Right atrium auricular region (tissue), 2 donors: ENCODE results near the gene ATXN7. TPM values are rescaled to one million over a fixed set of nuclear protein-coding genes. Genes with fewer than 3 reads are reported as not detected.

Source experiments
- DNase-seq: peaks from one replicate; pipeline ENCODE4 v3.0.0-alpha.2; 2019; ENCODE audit warnings: low spot score
- H3K27ac ChIP-seq, 2 donors: fragments of 200-600 bp; sonication (generic); 1 replicate in 1 of 2; 2 replicates in 1 of 2; pipeline ENCODE4 v1.5.1; 2016 to 2019
- H3K27me3 ChIP-seq, 2 donors: fragments of 200-600 bp; sonication (generic); one replicate each; pipeline versions ENCODE4 v1.5.1 to v1.6.0; 2017 to 2019
- H3K36me3 ChIP-seq: fragments of 200-600 bp; sonication (generic); one replicate; pipeline ENCODE4 v1.5.1; 2016
- H3K4me1 ChIP-seq, 2 donors: fragments of 200-600 bp; sonication (generic); one replicate each; pipeline versions ENCODE4 v1.5.1 to v1.6.0; 2017 to 2019
- H3K4me3 ChIP-seq, 2 donors: fragments of 200-600 bp; sonication (generic); 1 replicate in 1 of 2; 2 replicates in 1 of 2; pipeline ENCODE4 v1.5.1; 2017 to 2019; ENCODE audit warnings: mild to moderate bottlenecking in 1 of 2, moderate library complexity in 1 of 2
- H3K9me3 ChIP-seq, 2 donors: fragments of 200-600 bp; sonication (generic); one replicate each; pipeline ENCODE4 v1.5.1; 2019
- CTCF ChIP-seq, 2 donors: fragments of 200-600 bp; sonication (generic); IDR thresholded peaks; one replicate each; pipeline ENCODE4 v1.5.1; 2019; ENCODE audit warnings: antibody characterized with exemption in 2 of 2
- total RNA-seq, 2 donors: library from RNA; depleted of rRNA; stranded (reverse); fragments of >200 nt; gene quantifications; one replicate each; pipeline ENCODE4 v1.1.0, GENCODE V29; 2016

Gene ATXN7
- total RNA-seq, 2 donors from 2014 or later, result 13.9 to 15.5 TPM

GRCh38 chr3:64028754-64029153 lies 165.1 kb downstream of the ATXN7 start:
- TF ChIP-seq CTCF (IDR thresholded peaks at IDR 0.05), result no peak
- Histone ChIP-seq H3K4me1 (peaks cover 0 to 6% of the 10 kb centered on the region in 2 donors), H3K36me3 (no peaks in the 10 kb centered on the region), H3K4me3 (no peak overlapping the region), H3K9me3 (no peaks in the 10 kb centered on the region), H3K27ac (no peak overlapping the region), H3K27me3 (no peaks in the 10 kb centered on the region)
- no peak for DNase-seq

- DNase-seq, result no peak
- H3K4me3 ChIP-seq, result no peak overlapping the region
Observed at GRCh38 chr3:64029287-64029686, 165.6 kb downstream of the ATXN7 start.

GRCh38 chr3:64030741-64031140 lies 167.1 kb downstream of the ATXN7 start:
- Histone ChIP-seq H3K27me3 (no peaks in the 10 kb centered on the region), H3K4me1 (peaks cover 0 to 6% of the 10 kb centered on the region in 2 donors), H3K36me3 (no peaks in the 10 kb centered on the region), H3K27ac (no peak overlapping the region), H3K9me3 (no peaks in the 10 kb centered on the region), H3K4me3 (peak overlapping the region in 1 of 2 donors; percentile 27)
- peak; percentile 64 for DNase-seq
- TF ChIP-seq CTCF (IDR thresholded peaks at IDR 0.05), result peak; percentile 88 to 89

More at GRCh38 chr3:64029287-64029686, 165.6 kb downstream of the ATXN7 start:
- Histone ChIP-seq H3K9me3 (no peaks in the 10 kb centered on the region), H3K27ac (no peak overlapping the region), H3K36me3 (no peaks in the 10 kb centered on the region), H3K4me1 (peaks cover 0 to 6% of the 10 kb centered on the region in 2 donors), H3K27me3 (no peaks in the 10 kb centered on the region)
- no peak for TF ChIP-seq CTCF (IDR thresholded peaks at IDR 0.05)

- TF ChIP-seq CTCF (IDR thresholded peaks at IDR 0.05), result no peak
- Histone ChIP-seq H3K9me3 (no peaks in the 10 kb centered on the region), H3K36me3 (no peaks in the 10 kb centered on the region), H3K4me1 (peaks cover 0 to 6% of the 10 kb centered on the region in 2 donors), H3K27me3 (no peaks in the 10 kb centered on the region), H3K4me3 (no peak overlapping the region), H3K27ac (no peak overlapping the region)
- no peak for DNase-seq
Observed at GRCh38 chr3:64031540-64032508, 168.2 kb downstream of the ATXN7 start.

GRCh38 chr3:64033069-64033468 lies 169.4 kb downstream of the ATXN7 start:
- Histone ChIP-seq H3K9me3 (no peaks in the 10 kb centered on the region), H3K27ac (no peak overlapping the region), H3K4me3 (no peak overlapping the region), H3K36me3 (no peaks in the 10 kb centered on the region), H3K27me3 (no peaks in the 10 kb centered on the region), H3K4me1 (peaks cover 0 to 6% of the 10 kb centered on the region in 2 donors)
- no peak for TF ChIP-seq CTCF (IDR thresholded peaks at IDR 0.05)
- DNase-seq, result no peak
